AG04450 (cell line): Measurements from ENCODE around the gene PTAR1. TPM values are rescaled to one million over a fixed set of nuclear protein-coding genes. Genes with fewer than 3 reads are reported as not detected.
"Not testable (repeated sequence)": the region's sequence is repeated elsewhere in the genome, so short reads cannot be mapped to it uniquely, and the experiment has no call there.

Experiments used
- CTCF ChIA-PET: fragments of 300-600, 350-600 bp; formaldehyde crosslinking; extraction: SDS; loops from one replicate; lab custom pipeline; 2022; ENCODE audit warnings: antibody characterized with exemption, inconsistent platforms; lab: Charles Lee
- POLR2A ChIA-PET: fragments of 350-600 bp; formaldehyde crosslinking; extraction: SDS; loops from one replicate; lab custom pipeline; 2021; ENCODE audit warnings: antibody characterized with exemption, inconsistent platforms; lab: Yijun Ruan, JAX
- DNase-seq: peaks from one replicate; pipeline ENCODE4 v3.0.0-alpha.2; 2011; ENCODE audit warnings: low read depth, low spot score
- H3K27ac ChIP-seq: one replicate; pipeline ENCODE4 v1.5.1; 2012; ENCODE audit warnings: low read depth, low read length, control low read depth
- H3K27me3 ChIP-seq: one replicate; pipeline ENCODE4 v1.6.0; 2012; ENCODE audit warnings: low read length; ENCODE audit not compliant: control insufficient read depth, insufficient read depth
- H3K4me3 ChIP-seq: 2 replicates; pipeline ENCODE4 v1.5.1; 2011; ENCODE audit warnings: mild to moderate bottlenecking, low read depth, low read length, control low read depth
- H3K9me3 ChIP-seq: 2 replicates; pipeline ENCODE4 v1.5.1; 2012; ENCODE audit warnings: low read length; ENCODE audit not compliant: control insufficient read depth, insufficient read depth
- CTCF ChIP-seq: IDR thresholded peaks from 2 replicates; pipeline ENCODE4 v1.5.1; 2011; ENCODE audit warnings: low read depth, low read length, control low read depth, inconsistent platforms
- polyA plus RNA-seq: library from polyadenylated mRNA; depleted of rRNA; stranded (reverse); fragments of >200 nt; gene quantifications from 2 replicates; pipeline ENCODE4 v1.2.3, GENCODE V29; 2011

The PTAR1 gene
- polyA plus RNA-seq, 1 experiment, result 23.9 TPM

- no peak for TF ChIP-seq CTCF
- H3K9me3 ChIP-seq, result peaks cover 3% of the 10 kb centered on the region; the same call in 1 of the 2 replicates
- ChIA-PET POLR2A (no interaction called here), CTCF (interaction anchor here (1.1 kb wide), 1 partner anchor 312 kb away, joined by 3 read pairs; no protein-coding TSS in a partner anchor)
- no peak overlapping the region for H3K4me3 ChIP-seq
- no peak overlapping the region for H3K27ac ChIP-seq
- no peak for DNase-seq
- peaks cover 4% of the 10 kb centered on the region for H3K27me3 ChIP-seq
These were observed 42.2 kb upstream of the PTAR1 start for GRCh38 chr9:69801989-69802388.

- H3K4me3 ChIP-seq, CTCF ChIA-PET, POLR2A ChIA-PET: not testable (repeated sequence)
These were observed 40.2 kb upstream of the PTAR1 start for GRCh38 chr9:69800027-69800426.

GRCh38 chr9:69799521-69799920, 39.7 kb upstream of the PTAR1 start:
- H3K27ac ChIP-seq, H3K4me3 ChIP-seq, H3K27me3 ChIP-seq, POLR2A ChIA-PET, DNase-seq, H3K9me3 ChIP-seq: not testable (repeated sequence)
- CTCF ChIA-PET, result interaction anchor here (1.2 to 1.4 kb wide), 2 partner anchors 14 to 377 kb away, joined by 4 to 5 read pairs; no protein-coding TSS in a partner anchor

More at GRCh38 chr9:69800027-69800426, 40.2 kb upstream of the PTAR1 start:
- H3K9me3 ChIP-seq, H3K27me3 ChIP-seq, H3K27ac ChIP-seq, DNase-seq: not testable (repeated sequence)

- CTCF ChIA-PET, result interaction anchor here (1.2 to 1.4 kb wide), 2 partner anchors 13 to 377 kb away, joined by 4 to 5 read pairs; no protein-coding TSS in a partner anchor
- H3K27me3 ChIP-seq, result peaks cover 4% of the 10 kb centered on the region
- H3K9me3 ChIP-seq, result peaks cover 3% of the 10 kb centered on the region; the same call in 1 of the 2 replicates
- no peak overlapping the region for H3K27ac ChIP-seq
- no peak for TF ChIP-seq CTCF
- no peak overlapping the region for H3K4me3 ChIP-seq
- no peak for DNase-seq
- POLR2A ChIA-PET, result no interaction called here
These were observed 38.9 kb upstream of the PTAR1 start for GRCh38 chr9:69798744-69799143.

- H3K9me3 ChIP-seq, result peaks cover 3% of the 10 kb centered on the region; the same call in 1 of the 2 replicates
- DNase-seq, result no peak
- ChIA-PET POLR2A (no interaction called here), CTCF (no interaction called here)
- H3K27me3 ChIP-seq, result peaks cover 4% of the 10 kb centered on the region
- H3K4me3 ChIP-seq, result no peak overlapping the region
- no peak for TF ChIP-seq CTCF
- H3K27ac ChIP-seq, result no peak overlapping the region
These were observed 37.9 kb upstream of the PTAR1 start for GRCh38 chr9:69797675-69798074.

- Histone ChIP-seq H3K4me3 (no peak overlapping the region), H3K27ac (no peak overlapping the region), H3K9me3 (peaks cover under 1% of the 10 kb centered on the region; the same call in 1 of the 2 replicates), H3K27me3 (peaks cover 4% of the 10 kb centered on the region)
- CTCF ChIA-PET, result interaction anchor here (1.0 kb wide), 2 partner anchors 9 to 122 kb away, joined by 3 to 6 read pairs; partner anchors contain the start of gene APBA1
- POLR2A ChIA-PET, result no interaction called here
- no peak for TF ChIP-seq CTCF
- DNase-seq, result no peak
These were observed 34.5 kb upstream of the PTAR1 start for GRCh38 chr9:69794356-69794755.
